IMR-90 (cell line): ENCODE data around the gene PLD5. TPM values are rescaled to one million over a fixed set of nuclear protein-coding genes. Genes with fewer than 3 reads are reported as not detected.

Experiments used
- ATAC-seq: fragments of 200-7000 bp; cut with Tn5 transposase; 2 replicates; pipeline ENCODE4 v1.9.1; 2020; ENCODE audit warnings: low read depth, mild to moderate bottlenecking, moderate library complexity
- BruUV-seq: library from RNA; stranded (reverse); fragments of 400-500 nt; replicated peaks from 2 replicates; lab custom pipeline; 2021; lab: Mats Ljungman, UMichigan
- CTCF ChIA-PET: fragments of 300-600 bp; formaldehyde crosslinking; extraction: SDS; loops from one replicate; lab custom pipeline; 2021; ENCODE audit warnings: antibody characterized with exemption; lab: Yijun Ruan, JAX
- POLR2A ChIA-PET: fragments of 300-600 bp; sonication (Branson Sonifier 250); formaldehyde crosslinking; loops from one replicate; lab custom pipeline; 2022; ENCODE audit warnings: antibody characterized with exemption; ENCODE audit not compliant: unreplicated experiment; lab: Charles Lee
- DNase-seq: peaks from one replicate; pipeline ENCODE4 v3.0.0; 2013
- H2AFZ ChIP-seq: replicated peaks from 2 replicates; pipeline ENCODE3; 2013; ENCODE audit warnings: low read length, mild to moderate bottlenecking; ENCODE audit not compliant: poor library complexity
- H2AK5ac ChIP-seq: 2 replicates; pipeline ENCODE4 v1.6.1; 2013; ENCODE audit warnings: low read depth, low read length, inconsistent platforms
- H2AK9ac ChIP-seq: replicated peaks from 2 replicates; pipeline ENCODE3; 2013; ENCODE audit warnings: mild to moderate bottlenecking, low read depth, low read length, moderate library complexity; ENCODE audit not compliant: poor library complexity
- H2BK120ac ChIP-seq: 2 replicates; pipeline ENCODE4 v1.6.1; 2013; ENCODE audit warnings: low read depth, low read length, inconsistent platforms
- H2BK15ac ChIP-seq: 3 replicates; pipeline ENCODE4 v1.6.1; 2013; ENCODE audit warnings: low read depth, low read length, inconsistent platforms
- H2BK20ac ChIP-seq: 2 replicates; pipeline ENCODE4 v1.6.1; 2013; ENCODE audit warnings: low read depth, mild to moderate bottlenecking, inconsistent platforms, low read length, moderate library complexity
- H2BK5ac ChIP-seq: 2 replicates; pipeline ENCODE4 v1.6.1; 2013; ENCODE audit warnings: mild to moderate bottlenecking, low read depth, low read length, inconsistent platforms; ENCODE audit not compliant: poor library complexity, severe bottlenecking
- H3K14ac ChIP-seq: replicated peaks from 2 replicates; pipeline ENCODE4 v1.6.1; 2013; ENCODE audit warnings: low read depth, low read length, inconsistent platforms
- H3K18ac ChIP-seq: 2 replicates; pipeline ENCODE4 v1.6.1; 2013; ENCODE audit warnings: low read depth, low read length, control low read depth
- H3K23ac ChIP-seq: 2 replicates; pipeline ENCODE4 v1.6.1; 2013; ENCODE audit warnings: low read depth, low read length, inconsistent platforms
- H3K27ac ChIP-seq: 2 replicates; pipeline ENCODE4 v1.5.1; 2013; ENCODE audit warnings: mild to moderate bottlenecking, control low read depth, low read length; ENCODE audit not compliant: insufficient read depth
- H3K27me3 ChIP-seq: 2 replicates; pipeline ENCODE4 v1.6.1; 2013; ENCODE audit warnings: low read length; ENCODE audit not compliant: control insufficient read depth, insufficient read depth
- H3K36me3 ChIP-seq: 2 replicates; pipeline ENCODE4 v1.6.1; 2013; ENCODE audit warnings: low read length, mixed read lengths; ENCODE audit not compliant: control insufficient read depth, insufficient read depth
- H3K4ac ChIP-seq: 2 replicates; pipeline ENCODE4 v1.6.1; 2013; ENCODE audit warnings: low read depth, low read length, inconsistent platforms
- H3K4me1 ChIP-seq: 2 replicates; pipeline ENCODE4 v1.6.1; 2013; ENCODE audit warnings: low read length, mixed read lengths; ENCODE audit not compliant: control insufficient read depth, insufficient read depth
- H3K4me2 ChIP-seq: 2 replicates; pipeline ENCODE4 v1.6.1; 2013; ENCODE audit warnings: low read depth, mild to moderate bottlenecking, control low read depth, low read length, moderate library complexity
- H3K4me3 ChIP-seq: 2 replicates; pipeline ENCODE4 v1.5.1; 2013; ENCODE audit warnings: low read depth, mild to moderate bottlenecking, control low read depth, low read length, moderate library complexity; ENCODE audit not compliant: insufficient read depth
- H3K56ac ChIP-seq: 2 replicates; pipeline ENCODE4 v1.6.1; 2013; ENCODE audit warnings: low read length, inconsistent platforms; ENCODE audit not compliant: insufficient read depth; ENCODE audit errors: extremely low read depth
- H3K79me1 ChIP-seq, 2 experiments: 2 replicates each; pipeline ENCODE4 v1.6.1; 2013; ENCODE audit warnings: low read length in 2 of 2, inconsistent platforms in 1 of 2, low read depth in 1 of 2
- H3K9ac ChIP-seq: 2 replicates; pipeline ENCODE4 v1.6.1; 2013; ENCODE audit warnings: low read depth, low read length, control low read depth
- H3K9me1 ChIP-seq: 2 replicates; pipeline ENCODE4 v1.6.1; 2013; ENCODE audit warnings: low read length, inconsistent platforms; ENCODE audit not compliant: insufficient read depth
- H3K9me3 ChIP-seq: 2 replicates; pipeline ENCODE4 v1.6.1; 2013; ENCODE audit warnings: low read length; ENCODE audit not compliant: control insufficient read depth, insufficient read depth
- H4K20me1 ChIP-seq: 2 replicates; pipeline ENCODE4 v1.6.1; 2013; ENCODE audit warnings: low read length, inconsistent platforms; ENCODE audit not compliant: insufficient read depth
- H4K5ac ChIP-seq: 2 replicates; pipeline ENCODE4 v1.6.1; 2013; ENCODE audit warnings: mild to moderate bottlenecking, low read depth, low read length, control low read depth
- H4K8ac ChIP-seq, 2 experiments: 2 replicates each; pipeline ENCODE4 v1.6.1; 2013; ENCODE audit warnings: low read depth in 2 of 2, low read length in 2 of 2, control low read depth in 1 of 2, inconsistent platforms in 1 of 2
- H4K91ac ChIP-seq: 2 replicates; pipeline ENCODE4 v1.6.1; 2013; ENCODE audit warnings: low read depth, low read length, inconsistent platforms; ENCODE audit not compliant: insufficient read depth
- MAFK ChIP-seq: IDR thresholded peaks from 2 replicates; pipeline ENCODE4 v1.6.1; 2012; ENCODE audit warnings: low read depth, low read length, improper control_type of control experiment
- MAZ ChIP-seq: IDR thresholded peaks from 2 replicates; pipeline ENCODE4 v1.6.1; 2012; ENCODE audit warnings: low read depth, mild to moderate bottlenecking, low read length, improper control_type of control experiment, moderate library complexity, borderline replicate concordance
- WGBS, 2 experiments: methylation state at CpG; one replicate each; pipeline versions ENCODE4 v1.1.5 to v1.1.7; 2013; ENCODE audit warnings: missing lambda C conversion rate in 2 of 2; ENCODE audit not compliant: insufficient read length in 1 of 2; ENCODE audit errors: extremely low coverage in 2 of 2; 5-methylcytosine and 5-hydroxymethylcytosine counted together
- dilution Hi-C: fragments of 300-500 bp; cut with HindIII; formaldehyde crosslinking; loops from one replicate; pipeline ENCODE4 v1.14.3; 2018; ENCODE audit warnings: low sequenced_read_pairs; ENCODE audit not compliant: unreplicated experiment
- in situ Hi-C: fragments of 300-500 bp; cut with MboI; formaldehyde crosslinking; loops from 3 replicates; pipeline ENCODE4 v1.14.3; 2019; ENCODE audit warnings: low sequenced_read_pairs, inconsistent platforms, mixed read lengths
- intact Hi-C: fragments of 100-400 bp; cut with micrococcal nuclease; formaldehyde crosslinking; loops from 2 replicates; pipeline ENCODE4 v1.10.0; 2022
- polyA plus RNA-seq, 3 experiments: library from polyadenylated mRNA; depleted of rRNA; stranded (reverse); fragments of >200 nt; gene quantifications; 2 replicates each; pipeline ENCODE4 v1.2.3, GENCODE V29; 2012; ENCODE audit warnings: low replicate concordance in 1 of 3
- total RNA-seq: library from RNA; depleted of rRNA; stranded (reverse); fragments of >200 nt; gene quantifications from 2 replicates; pipeline ENCODE4 v1.2.3, GENCODE V29; 2012

The PLD5 gene
- total and polyA plus RNA-seq, 2 of the 4 experiments (the other 2 are of a cell fraction): not detected

- Histone ChIP-seq H3K56ac (no peak overlapping the region), H2BK5ac (no peak overlapping the region), H3K4me1 (no peaks in the 10 kb centered on the region), H3K4me2 (no peak overlapping the region), H3K9ac (no peak overlapping the region), H3K79me1 (no peaks in the 10 kb centered on the region), H2AK9ac (no peak overlapping the region), H2BK20ac (no peak overlapping the region), H3K4me3 (no peak overlapping the region), H3K9me3 (peaks cover 14% of the 10 kb centered on the region), H3K14ac (no peak overlapping the region), H4K20me1 (no peaks in the 10 kb centered on the region), H3K36me3 (no peaks in the 10 kb centered on the region), H4K91ac (no peak overlapping the region), H3K27ac (no peak overlapping the region), H4K8ac (no peak overlapping the region), H3K18ac (no peak overlapping the region), H2AFZ (no peak overlapping the region), H2BK120ac (no peak overlapping the region), H2BK15ac (no peak overlapping the region), H2AK5ac (no peak overlapping the region), H3K9me1 (no peaks in the 10 kb centered on the region), H3K27me3 (no peaks in the 10 kb centered on the region), H4K5ac (no peak overlapping the region), H3K23ac (no peak overlapping the region), H3K4ac (no peak overlapping the region)
- POLR2A ChIA-PET: no interaction called here
- dilution Hi-C loops: no loop called here
- DNase-seq (no peak), ATAC-seq (no peak)
- intact Hi-C loops: loop anchor here (1.0 kb wide), 1 partner anchor 39 kb away; no protein-coding TSS in a partner anchor
- TF ChIP-seq MAZ: no peak
- no peak for TF ChIP-seq MAFK
- in situ Hi-C loops: no loop called here
- no CpG with 5 or more reads among the region's 2 CpGs for WGBS, 2 experiments
- CTCF ChIA-PET: no interaction called here
- BruUV-seq: no TSS peak
Measured at GRCh38 chr1:242435200-242435599, 89.3 kb downstream of the PLD5 start.
